ENCODE data around the gene GABRP. TPM values are rescaled to one million over a fixed set of nuclear protein-coding genes. Genes with fewer than 3 reads are reported as not detected.
"Not testable (repeated sequence)": the region's sequence is repeated elsewhere in the genome, so short reads cannot be mapped to it uniquely, and the experiment has no call there.

GABRP gene
- total RNA-seq, 2 experiments from 2014 or later: not detected

DNA sequence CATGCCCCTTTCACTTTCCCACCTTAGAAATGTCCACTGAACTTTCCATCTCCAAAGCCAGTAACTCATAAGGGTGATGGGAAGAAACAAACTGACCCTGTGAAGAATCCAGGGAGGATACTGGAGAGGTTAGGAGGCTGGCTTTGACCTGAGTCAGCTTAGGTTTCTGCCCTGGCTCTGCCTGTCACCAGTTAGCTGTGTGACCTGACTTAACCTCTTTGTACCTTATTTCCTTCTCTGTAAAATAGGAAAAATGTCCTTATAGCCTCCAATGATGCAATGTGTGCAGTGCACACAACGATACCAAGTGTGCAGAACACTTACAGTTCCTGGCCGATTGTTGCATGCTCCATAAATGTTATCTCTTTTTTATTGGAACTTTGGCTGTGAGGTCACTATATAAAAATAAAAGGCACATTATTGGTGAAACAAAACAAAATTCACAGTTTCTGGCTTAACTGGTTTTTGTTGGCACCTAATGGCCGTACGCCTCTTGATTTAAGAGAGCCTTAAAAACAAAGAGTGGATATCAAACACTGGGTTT lies 37.8 kb downstream of the GABRP start:
- POLR2A ChIA-PET: no interaction called here
- TF ChIP-seq CTCF (conservative IDR thresholded peaks at IDR 0.05; ENCODE audit: low read length) (no peak), EZH2phosphoT487 (IDR thresholded peaks at IDR 0.05; ENCODE audit: borderline replicate concordance, low read depth, low read length) (no peak)
- no peaks in the 10 kb centered on the region for H3K9me2 ChIP-seq (ENCODE audit: insufficient read depth, low read length)

DNA sequence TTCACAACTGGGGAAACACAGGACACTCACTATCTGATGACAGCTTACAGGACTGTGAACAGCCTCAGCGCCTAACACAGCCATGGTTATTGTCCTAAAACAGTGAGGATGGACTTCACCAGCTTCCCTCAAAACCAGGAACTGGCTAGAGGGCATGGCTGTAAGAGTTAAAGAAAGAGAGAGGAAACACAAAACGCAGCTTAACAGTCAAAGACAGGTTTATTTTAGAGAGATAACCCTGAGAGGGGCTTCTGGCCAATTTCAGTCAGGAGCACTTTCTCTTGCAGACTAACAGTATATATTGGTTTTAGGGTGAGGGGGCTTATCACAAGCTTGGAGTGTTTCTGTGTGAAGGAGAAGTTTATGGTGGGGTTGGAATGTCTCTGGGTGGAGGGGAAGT lies 42.6 kb downstream of the GABRP start:
- intact Hi-C loops (cut with micrococcal nuclease; ENCODE audit: unreplicated experiment): no loop called here
- H3K9me2 ChIP-seq (ENCODE audit: insufficient read depth, low read length): no peaks in the 10 kb centered on the region
- no peaks in the 10 kb centered on the region for H3K79me2 ChIP-seq (ENCODE audit: insufficient read depth, low read depth, low read length)
- H2AFZ ChIP-seq (ENCODE audit: low read length): no peak overlapping the region
- ChIA-PET POLR2A (no interaction called here), CTCF (ENCODE audit: unreplicated experiment) (no interaction called here)
- no peaks in the 10 kb centered on the region for H3K4me1 ChIP-seq (ENCODE audit: insufficient read depth, low read length, poor library complexity, severe bottlenecking)
- DNase-seq (ENCODE audit: low spot score): no peak
- no peaks in the 10 kb centered on the region for H3K9me3 ChIP-seq (ENCODE audit: low read length)
- H3K36me3 ChIP-seq (ENCODE audit: insufficient read depth, low read length): no peaks in the 10 kb centered on the region
- BruUV-seq (replicated peaks): no TSS peak
- TF ChIP-seq EZH2phosphoT487 (IDR thresholded peaks at IDR 0.05; ENCODE audit: borderline replicate concordance, low read depth, low read length): no peak
- TF ChIP-seq CTCF (conservative IDR thresholded peaks at IDR 0.05; ENCODE audit: low read length): no peak
- H3K27ac ChIP-seq (ENCODE audit: low read depth, low read length, poor library complexity, severe bottlenecking): no peak overlapping the region
- H3K4me3 ChIP-seq (ENCODE audit: low read depth, low read length, poor library complexity, severe bottlenecking): no peak overlapping the region
- H3K4me2 ChIP-seq (ENCODE audit: low read length): no peak overlapping the region
- H4K20me1 ChIP-seq (ENCODE audit: insufficient read depth, low read length): no peaks in the 10 kb centered on the region

More for the DNA sequence above, 37.8 kb downstream of the GABRP start:
- H3K27ac ChIP-seq (ENCODE audit: low read depth, low read length, poor library complexity, severe bottlenecking): no peak overlapping the region
- no peak overlapping the region for H3K4me2 ChIP-seq (ENCODE audit: low read length)
- intact Hi-C loops (cut with micrococcal nuclease; ENCODE audit: unreplicated experiment): no loop called here
- H4K20me1 ChIP-seq (ENCODE audit: insufficient read depth, low read length): no peaks in the 10 kb centered on the region
- no TSS peak for BruUV-seq (replicated peaks)
- no peaks in the 10 kb centered on the region for H3K79me2 ChIP-seq (ENCODE audit: insufficient read depth, low read depth, low read length)
- H3K9me3 ChIP-seq (ENCODE audit: low read length): no peaks in the 10 kb centered on the region
- H3K4me1 ChIP-seq (ENCODE audit: insufficient read depth, low read length, poor library complexity, severe bottlenecking): no peaks in the 10 kb centered on the region
- no peak for DNase-seq (ENCODE audit: low spot score)
- no peaks in the 10 kb centered on the region for H3K36me3 ChIP-seq (ENCODE audit: insufficient read depth, low read length)
- CTCF ChIA-PET (ENCODE audit: unreplicated experiment): no interaction called here
- H2AFZ ChIP-seq (ENCODE audit: low read length): no peak overlapping the region
- no peak overlapping the region for H3K4me3 ChIP-seq (ENCODE audit: low read depth, low read length, poor library complexity, severe bottlenecking)

- no peak overlapping the region for H3K4me3 ChIP-seq (ENCODE audit: low read depth, low read length, poor library complexity, severe bottlenecking)
- BruUV-seq (replicated peaks): no TSS peak
- H2AFZ ChIP-seq (ENCODE audit: low read length): no peak overlapping the region
- no peaks in the 10 kb centered on the region for H4K20me1 ChIP-seq (ENCODE audit: insufficient read depth, low read length)
- CTCF ChIA-PET (ENCODE audit: unreplicated experiment): no interaction called here
- H3K79me2 ChIP-seq (ENCODE audit: insufficient read depth, low read depth, low read length): no peaks in the 10 kb centered on the region
- no peaks in the 10 kb centered on the region for H3K4me1 ChIP-seq (ENCODE audit: insufficient read depth, low read length, poor library complexity, severe bottlenecking)
- no peak overlapping the region for H3K27ac ChIP-seq (ENCODE audit: low read depth, low read length, poor library complexity, severe bottlenecking)
- TF ChIP-seq CTCF (conservative IDR thresholded peaks at IDR 0.05; ENCODE audit: low read length) (no peak), EZH2phosphoT487 (IDR thresholded peaks at IDR 0.05; ENCODE audit: borderline replicate concordance, low read depth, low read length) (no peak)
- no peak for DNase-seq (ENCODE audit: low spot score)
- intact Hi-C loops (cut with micrococcal nuclease; ENCODE audit: unreplicated experiment): no loop called here
- H3K36me3 ChIP-seq (ENCODE audit: insufficient read depth, low read length): no peaks in the 10 kb centered on the region
- H3K4me2 ChIP-seq (ENCODE audit: low read length): no peak overlapping the region
- no peaks in the 10 kb centered on the region for H3K9me2 ChIP-seq (ENCODE audit: insufficient read depth, low read length)
- POLR2A ChIA-PET: no interaction called here
- no peaks in the 10 kb centered on the region for H3K9me3 ChIP-seq (ENCODE audit: low read length)
These were observed 48.7 kb downstream of the GABRP start for GRCh38 chr5:170832241-170832640.

DNA sequence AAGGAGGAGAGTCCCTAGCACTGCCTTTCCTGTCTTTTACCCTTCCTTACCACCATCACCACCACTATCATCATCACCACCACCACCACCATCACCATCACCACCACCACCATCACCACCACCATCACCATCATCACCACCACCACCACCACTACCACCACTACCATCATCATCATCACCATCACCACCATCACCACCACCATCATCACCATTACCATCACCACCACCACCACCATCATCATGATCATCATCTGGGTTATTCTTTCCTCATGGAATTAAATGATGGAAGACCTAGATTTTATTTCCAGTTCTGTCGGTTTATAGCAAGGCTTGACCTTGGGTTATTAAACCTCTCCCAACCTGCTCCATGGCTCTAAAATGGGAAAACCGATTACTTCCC lies 50.5 kb downstream of the GABRP start:
- H2AFZ ChIP-seq (ENCODE audit: low read length); intact Hi-C loops (cut with micrococcal nuclease; ENCODE audit: unreplicated experiment); H3K9me3 ChIP-seq (ENCODE audit: low read length); H3K79me2 ChIP-seq (ENCODE audit: insufficient read depth, low read depth, low read length); H4K20me1 ChIP-seq (ENCODE audit: insufficient read depth, low read length); POLR2A ChIA-PET; DNase-seq (ENCODE audit: low spot score); H3K27ac ChIP-seq (ENCODE audit: low read depth, low read length, poor library complexity, severe bottlenecking); CTCF ChIA-PET (ENCODE audit: unreplicated experiment); H3K4me3 ChIP-seq (ENCODE audit: low read depth, low read length, poor library complexity, severe bottlenecking); BruUV-seq (replicated peaks); H3K36me3 ChIP-seq (ENCODE audit: insufficient read depth, low read length); H3K4me1 ChIP-seq (ENCODE audit: insufficient read depth, low read length, poor library complexity, severe bottlenecking); H3K9me2 ChIP-seq (ENCODE audit: insufficient read depth, low read length); H3K4me2 ChIP-seq (ENCODE audit: low read length): not testable (repeated sequence)
